ENCODE data around the gene SMIM35. TPM values are rescaled to one million over a fixed set of nuclear protein-coding genes. Genes with fewer than 3 reads are reported as not detected.
A peak's percentile ranks its signal among the peaks of the same experiment; 100 is the strongest.

The SMIM35 gene
- total and polyA plus RNA-seq, 8 donors = 0.20 to 1.1 (median 0.55) TPM; not detected in 2

DNA sequence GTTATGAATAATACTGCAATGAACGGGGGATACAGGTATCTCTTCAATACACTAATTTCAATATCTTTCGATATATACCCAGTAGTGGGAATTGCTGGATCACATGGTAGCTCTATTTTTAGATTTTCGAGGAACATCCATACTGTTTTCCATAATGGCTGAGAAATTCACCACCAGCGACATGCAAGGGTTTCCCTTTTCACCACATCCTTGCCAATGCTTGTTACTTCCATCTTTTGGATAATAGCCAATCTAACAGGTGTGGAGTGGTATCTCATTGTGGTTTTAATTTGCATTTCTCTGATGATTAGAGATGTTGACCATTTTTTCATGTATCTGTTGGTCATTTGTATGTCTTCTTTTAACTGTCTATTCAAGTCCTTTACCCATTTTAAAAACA lies 94.6 kb downstream of the SMIM35 start:
- H3K4me1 ChIP-seq = peaks cover 0 to 78% of the 10 kb centered on the region in 2 donors
- peaks cover 0 to 91% of the 10 kb centered on the region in 2 donors for H3K36me3 ChIP-seq
- DNase-seq (no peak), ATAC-seq (no peak)
- peak overlapping the region in 1 of 2 donors; percentile 68 for H3K4me3 ChIP-seq
- H3K9me3 ChIP-seq = no peaks in the 10 kb centered on the region
- H3K27me3 ChIP-seq = no peaks in the 10 kb centered on the region
- intact Hi-C loops (cut with DNase I) = no loop called here
- H3K27ac ChIP-seq = no peak overlapping the region
- no peak for TF ChIP-seq CTCF (IDR thresholded peaks at IDR 0.05)

DNA sequence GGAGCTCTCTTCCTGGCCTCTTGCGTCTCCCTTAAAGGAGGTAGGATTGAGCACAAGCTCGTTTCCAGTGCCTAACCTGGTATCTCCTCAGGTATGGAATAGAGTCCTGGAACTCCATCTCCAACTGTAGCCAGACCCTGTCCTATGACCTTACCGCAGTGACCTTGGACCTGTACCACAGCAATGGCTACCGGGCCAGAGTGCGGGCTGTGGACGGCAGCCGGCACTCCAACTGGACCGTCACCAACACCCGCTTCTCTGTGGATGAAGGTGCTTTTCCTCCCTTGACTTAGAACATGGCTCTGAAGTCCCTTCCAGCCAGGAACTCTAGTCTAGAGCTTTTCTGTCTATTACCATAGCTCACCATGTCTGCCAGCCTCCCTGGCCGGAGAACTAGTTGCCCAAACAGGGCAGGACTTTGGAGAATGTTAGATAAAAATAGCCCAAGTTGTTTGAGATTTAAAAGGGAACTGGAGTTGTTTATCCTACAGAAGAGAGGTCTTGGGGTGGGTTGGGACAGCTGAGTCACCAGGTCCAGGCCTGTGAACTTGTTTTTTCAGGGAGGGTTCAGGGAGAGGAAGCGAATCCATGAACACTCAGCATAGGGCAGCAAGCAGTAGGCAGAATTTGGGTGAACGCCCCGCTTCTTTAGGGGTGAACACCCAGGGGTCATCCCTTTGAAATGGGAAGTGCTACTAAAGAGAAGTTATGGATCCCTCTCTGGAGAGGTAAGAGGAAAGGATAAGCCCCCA lies 97.2 kb downstream of the SMIM35 start:
- DNase-seq (peak in 1 of 4 donors; percentile 75), ATAC-seq (peak; percentile 27)
- H3K4me3 ChIP-seq = peak overlapping the region; percentile 10 to 68
- H3K27me3 ChIP-seq = no peaks in the 10 kb centered on the region
- TF ChIP-seq CTCF (IDR thresholded peaks at IDR 0.05) = no peak
- peak overlapping the region; percentile 14 to 96 for H3K27ac ChIP-seq
- H3K4me1 ChIP-seq = peaks cover 0 to 74% of the 10 kb centered on the region in 2 donors
- intact Hi-C loops (cut with DNase I) = no loop called here
- H3K9me3 ChIP-seq = no peaks in the 10 kb centered on the region
- peaks cover 0 to 65% of the 10 kb centered on the region in 2 donors for H3K36me3 ChIP-seq

DNA sequence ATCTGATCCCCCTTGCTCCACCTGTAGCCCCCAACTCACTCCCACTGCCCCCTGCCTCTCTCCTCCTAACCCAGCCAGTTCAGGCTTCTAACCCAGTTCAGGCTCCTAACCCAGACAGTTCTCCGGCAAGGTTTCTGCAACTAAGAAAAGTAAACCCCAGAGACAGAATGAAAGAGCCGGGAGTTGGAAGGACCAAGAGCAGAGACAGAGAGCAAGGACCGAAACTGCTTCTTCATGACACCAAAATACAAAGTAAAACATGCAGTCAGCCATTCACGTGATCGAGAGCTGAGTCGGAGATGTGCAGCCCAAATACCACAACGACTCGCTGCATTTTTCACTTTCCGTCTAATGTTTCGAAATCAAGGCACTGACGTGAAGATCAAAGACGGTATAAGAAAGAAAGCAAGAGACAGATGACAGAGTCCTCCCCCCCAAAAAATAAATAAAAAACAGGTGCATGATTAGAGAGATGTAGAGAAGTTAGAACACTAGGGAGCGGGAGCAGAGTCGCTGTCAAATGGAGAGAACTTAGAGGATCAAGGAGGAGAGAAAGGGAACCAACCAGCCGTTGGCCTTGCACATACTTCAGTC lies 99.7 kb downstream of the SMIM35 start:
- intact Hi-C loops (cut with DNase I) = no loop called here
- H3K4me1 ChIP-seq = peaks cover 0 to 51% of the 10 kb centered on the region in 2 donors
- H3K27me3 ChIP-seq = no peaks in the 10 kb centered on the region
- no peak for TF ChIP-seq CTCF (IDR thresholded peaks at IDR 0.05)
- peak in 1 of 4 donors; percentile 32 for DNase-seq
- ATAC-seq = no peak
- H3K36me3 ChIP-seq = peaks cover 0 to 41% of the 10 kb centered on the region in 2 donors
- no peaks in the 10 kb centered on the region for H3K9me3 ChIP-seq
- H3K27ac ChIP-seq = peak overlapping the region; percentile 83 to 96
- peak overlapping the region; percentile 8 to 68 for H3K4me3 ChIP-seq

DNA sequence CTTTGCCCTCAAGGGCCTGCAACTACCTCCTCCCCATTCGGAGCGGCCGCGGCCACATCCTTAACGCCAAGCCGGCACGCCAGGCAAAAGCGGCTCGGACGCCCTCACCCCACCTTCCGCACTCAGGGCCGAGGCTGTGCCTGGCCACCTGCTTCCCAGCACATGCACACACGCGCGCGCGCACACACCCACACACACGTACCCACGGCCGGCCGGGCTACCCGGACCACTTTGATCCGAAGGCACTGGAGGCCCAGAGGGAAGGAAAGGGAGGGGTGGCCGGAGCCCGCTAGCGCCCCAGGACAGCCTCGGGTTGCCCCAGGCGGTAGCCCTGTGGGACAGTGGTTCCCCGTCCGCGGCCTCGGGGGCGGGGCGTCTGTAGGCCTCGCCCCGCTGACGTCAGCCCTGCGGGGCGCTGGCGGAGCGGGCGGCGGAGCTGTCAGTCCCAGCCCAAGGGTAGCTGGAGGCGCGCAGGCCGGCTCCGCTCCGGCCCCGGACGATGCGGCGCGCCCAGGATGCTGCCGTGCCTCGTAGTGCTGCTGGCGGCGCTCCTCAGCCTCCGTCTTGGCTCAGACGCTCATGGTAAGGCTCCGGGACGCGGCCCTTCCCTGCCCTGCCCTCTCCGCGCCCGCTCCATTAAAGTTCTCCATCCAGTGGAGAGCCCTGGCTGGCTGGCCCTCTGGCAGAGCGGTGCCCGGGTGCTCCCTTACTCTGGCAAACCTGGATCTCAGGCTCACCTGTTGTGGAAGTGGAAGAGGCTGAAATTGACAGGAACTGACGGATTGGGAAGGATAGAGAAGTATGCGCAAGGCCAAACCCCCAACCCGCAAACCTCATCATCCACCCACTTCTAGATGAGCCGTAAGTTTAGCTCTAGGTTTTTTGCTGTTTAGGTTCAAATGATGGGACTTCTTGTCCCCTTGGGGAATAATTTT lies 100.5 kb downstream of the SMIM35 start, which contains the start of gene IL10RA:
TSS of gene IL10RA (plus strand) at position 442 of the 935 bp plus-strand sequence. CDS start at position 516, 74 bp downstream.
- intact Hi-C loops (cut with DNase I) = no loop called here
- Histone ChIP-seq H3K9me3 (no peaks in the 10 kb centered on the region), H3K36me3 (peaks cover 0 to 33% of the 10 kb centered on the region in 2 donors), H3K27ac (peak within 1 kb of the TSS; percentile 83 to 96), H3K27me3 (no peaks in the 10 kb centered on the region), H3K4me3 (peak within 1 kb of the TSS; percentile 44 to 68), H3K4me1 (peaks cover 0 to 43% of the 10 kb centered on the region in 2 donors)
- peak; percentile 98 for ATAC-seq
- peak in 1 of 2 donors; percentile 13 for TF ChIP-seq CTCF (IDR thresholded peaks at IDR 0.05)
- peak; percentile 51 to 98 (median 88) for DNase-seq

Measured in left lung (tissue), 10 donors.